GM12865 (cell line): Measurements from ENCODE around the gene HAT1.
A peak's percentile ranks its signal among the peaks of the same experiment; 100 is the strongest.

Source experiments
- DNase-seq: peaks from one replicate; pipeline ENCODE4 v3.0.0; 2010; ENCODE audit warnings: low read depth
- H3K4me3 ChIP-seq: 2 replicates; pipeline ENCODE4 v1.5.1; 2011; ENCODE audit warnings: mild to moderate bottlenecking, low read depth, low read length, control low read depth
- CTCF ChIP-seq: IDR thresholded peaks from 2 replicates; pipeline ENCODE4 v1.5.1; 2011; ENCODE audit warnings: low read length, control low read depth, low read depth, inconsistent platforms; ENCODE audit not compliant: insufficient read depth; ENCODE audit errors: missing control alignments

HAT1 gene

GRCh38 chr2:171882089-171882769 is 40.0 kb upstream of the HAT1 start:
- TF ChIP-seq CTCF = no peak
- peak; percentile 41 for DNase-seq
- H3K4me3 ChIP-seq = no peak overlapping the region

- no peak overlapping the region for H3K4me3 ChIP-seq
- no peak for DNase-seq
- TF ChIP-seq CTCF = no peak
Observed at GRCh38 chr2:171883275-171883893, 38.9 kb upstream of the HAT1 start.

GRCh38 chr2:171889333-171889732 is 32.9 kb upstream of the HAT1 start:
- H3K4me3 ChIP-seq = no peak overlapping the region
- no peak for TF ChIP-seq CTCF
- no peak for DNase-seq

- H3K4me3 ChIP-seq = no peak overlapping the region
- DNase-seq = no peak
- no peak for TF ChIP-seq CTCF
Observed at GRCh38 chr2:171889808-171890207, 32.5 kb upstream of the HAT1 start.

- TF ChIP-seq CTCF = no peak
- H3K4me3 ChIP-seq = peak overlapping the region; percentile 86
- DNase-seq = peak; percentile 62
Observed at GRCh38 chr2:171893196-171893823, 29.0 kb upstream of the HAT1 start.

- H3K4me3 ChIP-seq = peak within 1 kb of the TSS; percentile 86
- DNase-seq = peak; percentile 92
- TF ChIP-seq CTCF = no peak
Observed at GRCh38 chr2:171893824-171894611, 28.2 kb upstream of the HAT1 start, which contains the start of gene SLC25A12. Gene SLC25A12, minus strand, starts transcription at chr2:171894244. Its CDS starts 30 bp downstream, at chr2:171894214.
